GM11168 (cell line): ENCODE measurements around the gene DZIP1L.
"Not testable (repeated sequence)": the region's sequence is repeated elsewhere in the genome, so short reads cannot be mapped to it uniquely, and the experiment has no call there.

Experiments used
- in situ Hi-C: fragments of 300-500 bp; cut with MboI; formaldehyde crosslinking; loops from one replicate; pipeline ENCODE4 v1.12.0; 2022; ENCODE audit warnings: low sequenced_read_pairs; ENCODE audit not compliant: unreplicated experiment

DZIP1L gene

GRCh38 chr3:138118612-138119422 is 3.4 kb upstream of the DZIP1L start:
- in situ Hi-C loops, result loop anchor here (5.0 kb wide), 1 partner anchor 52 kb away; no protein-coding TSS in a partner anchor

GRCh38 chr3:138114431-138114918 is 933 bp downstream of the DZIP1L start:
- in situ Hi-C loops, result no loop called here

DNA sequence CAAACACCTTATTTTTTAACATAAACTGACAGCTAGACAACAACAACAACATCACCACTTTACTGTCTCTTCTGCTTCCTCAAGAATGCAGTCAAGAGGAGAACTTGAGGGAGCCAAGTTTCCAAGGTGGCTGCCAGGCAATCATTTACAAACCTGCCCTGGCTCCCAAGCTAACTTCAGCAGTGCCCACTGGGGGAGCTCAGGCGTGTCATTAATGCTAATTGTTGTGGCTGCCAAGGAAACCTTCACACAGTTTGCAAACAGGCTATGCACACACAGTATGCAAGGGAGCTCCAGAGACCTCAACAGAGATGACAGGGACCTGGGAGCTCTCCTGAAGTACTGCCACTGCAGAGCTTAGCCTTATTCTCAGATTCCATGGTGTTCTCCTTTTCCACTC is 2.1 kb downstream of the DZIP1L start:
- in situ Hi-C loops, result no loop called here

- in situ Hi-C loops, result no loop called here
Observed at GRCh38 chr3:138112362-138112761, 3.0 kb downstream of the DZIP1L start.

DNA sequence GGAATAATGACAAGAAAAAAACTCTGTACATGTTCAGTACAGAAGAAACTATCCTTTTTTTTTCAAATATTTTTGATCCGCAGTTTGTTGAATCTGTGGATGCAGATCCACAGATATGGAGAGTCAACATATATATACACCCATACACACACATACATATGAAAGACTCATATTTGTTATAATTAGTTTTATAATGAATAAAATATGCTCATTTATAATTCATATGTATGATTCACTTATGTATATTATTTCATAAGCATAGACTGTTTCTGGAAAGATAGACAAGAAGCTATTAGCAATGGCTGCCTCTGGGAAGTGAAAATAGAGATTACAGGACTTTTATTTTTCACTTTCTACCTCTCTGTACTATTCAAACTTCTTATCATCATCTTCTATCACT is 9.8 kb downstream of the DZIP1L start:
- in situ Hi-C loops, result no loop called here

DNA sequence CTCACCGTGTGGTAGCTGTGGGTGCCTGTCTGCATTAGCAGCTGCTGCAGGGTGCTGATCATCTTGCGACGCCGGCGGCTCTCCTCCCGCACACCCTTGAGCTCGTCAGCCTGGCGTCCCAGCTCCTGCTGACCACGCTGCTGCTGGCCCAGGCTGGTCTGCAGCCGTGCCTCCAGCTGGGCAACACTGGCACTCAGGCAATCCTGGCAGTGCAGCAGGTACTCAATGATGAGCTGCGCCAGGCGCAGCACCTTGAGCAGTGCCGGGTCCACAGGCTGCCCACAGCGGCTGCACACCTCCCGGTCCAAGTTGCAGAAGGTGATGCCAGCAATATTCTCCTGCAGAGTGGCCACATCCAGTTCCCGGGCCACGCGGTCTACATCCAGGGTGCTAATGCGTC is 11.9 kb downstream of the DZIP1L start:
- in situ Hi-C loops, result no loop called here

- in situ Hi-C loops, result not testable (repeated sequence)
Observed at GRCh38 chr3:138101351-138101940, 14.0 kb downstream of the DZIP1L start.

GRCh38 chr3:138099417-138099816 is 16.0 kb downstream of the DZIP1L start:
- in situ Hi-C loops, result no loop called here

DNA sequence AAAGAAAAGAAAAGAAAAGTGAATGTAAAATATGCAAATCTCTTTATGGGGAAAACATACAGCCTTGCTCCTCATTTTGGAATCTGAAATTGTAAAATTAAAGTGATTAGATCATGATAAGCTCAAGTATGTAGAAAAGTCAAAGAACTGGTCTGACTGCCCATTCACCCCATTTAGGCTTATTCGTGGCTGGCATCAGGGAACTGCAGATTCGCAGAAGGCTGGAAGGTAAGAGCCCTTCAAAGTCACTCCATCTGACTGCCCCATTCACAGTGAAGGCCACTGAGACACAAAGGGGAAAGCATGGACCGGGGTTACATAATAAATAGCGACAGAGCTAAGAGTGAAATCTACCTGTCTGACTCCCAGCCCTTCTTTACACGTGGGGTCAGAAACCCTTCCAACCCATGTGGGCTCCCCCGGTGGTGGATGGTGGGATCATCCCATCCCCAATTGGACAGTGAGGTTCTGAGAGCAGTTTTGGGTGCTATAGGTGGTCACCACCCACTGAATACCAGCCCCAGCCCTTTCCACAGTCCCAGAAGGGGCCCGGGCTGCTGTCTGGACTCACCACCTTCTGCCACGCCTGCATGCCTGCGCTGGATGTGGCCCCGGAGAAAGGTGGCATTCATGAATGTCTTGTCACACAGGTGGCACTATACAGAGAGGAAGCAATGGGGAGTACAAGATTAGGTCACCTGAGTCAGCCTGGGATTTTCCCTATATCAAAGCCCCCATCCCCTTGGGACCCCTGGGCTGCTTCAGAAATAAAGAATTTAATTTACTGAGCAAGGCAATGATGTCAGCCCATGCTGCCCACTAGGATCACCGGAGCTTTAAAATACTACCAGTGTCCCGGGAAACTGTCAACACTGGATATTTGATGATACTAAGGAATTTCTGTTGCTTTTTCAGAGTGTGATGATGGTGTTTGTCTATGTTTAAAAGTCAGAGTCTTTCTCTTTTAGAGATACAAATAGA is 17.9 kb downstream of the DZIP1L start:
- in situ Hi-C loops, result no loop called here

GRCh38 chr3:138093721-138094120 is 21.7 kb downstream of the DZIP1L start:
- in situ Hi-C loops, result no loop called here

DNA sequence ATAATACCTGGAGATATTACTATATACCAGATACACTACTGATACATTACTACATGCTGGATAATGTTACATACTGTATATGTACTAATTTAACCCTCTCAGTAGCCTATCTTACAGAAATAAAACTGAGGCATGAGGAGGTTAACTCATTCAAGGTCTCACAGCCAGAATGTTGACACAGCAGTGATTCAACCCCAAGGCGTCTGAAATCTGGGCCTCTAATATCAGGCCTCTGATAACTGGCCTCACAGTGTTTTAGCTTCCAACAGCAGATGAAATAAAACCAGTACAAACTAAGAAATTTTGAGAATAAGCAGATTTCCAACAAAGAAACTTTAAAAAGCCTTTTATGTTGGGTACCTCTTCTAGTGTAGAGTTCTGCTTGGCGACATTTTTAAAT is 23.4 kb downstream of the DZIP1L start:
- in situ Hi-C loops, result no loop called here

DNA sequence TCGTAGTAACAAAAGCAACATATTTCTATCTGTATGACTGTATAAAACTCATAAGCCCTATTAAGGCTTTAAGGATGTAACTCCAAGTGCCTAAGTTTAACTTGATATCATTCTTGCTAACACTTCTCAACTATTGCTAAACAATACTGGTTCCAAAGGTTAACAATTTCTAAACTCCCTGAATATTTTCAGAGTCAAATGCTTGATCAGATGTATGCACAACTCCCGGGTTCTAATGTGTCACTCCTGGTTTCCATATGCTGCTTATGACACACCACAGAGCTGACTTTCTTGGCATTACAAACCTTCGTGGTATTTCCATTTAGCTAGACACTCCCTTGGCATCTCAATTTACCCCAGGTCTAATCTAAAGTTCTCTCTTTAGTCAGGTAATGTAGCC is 26.3 kb downstream of the DZIP1L start:
- in situ Hi-C loops, result no loop called here

DNA sequence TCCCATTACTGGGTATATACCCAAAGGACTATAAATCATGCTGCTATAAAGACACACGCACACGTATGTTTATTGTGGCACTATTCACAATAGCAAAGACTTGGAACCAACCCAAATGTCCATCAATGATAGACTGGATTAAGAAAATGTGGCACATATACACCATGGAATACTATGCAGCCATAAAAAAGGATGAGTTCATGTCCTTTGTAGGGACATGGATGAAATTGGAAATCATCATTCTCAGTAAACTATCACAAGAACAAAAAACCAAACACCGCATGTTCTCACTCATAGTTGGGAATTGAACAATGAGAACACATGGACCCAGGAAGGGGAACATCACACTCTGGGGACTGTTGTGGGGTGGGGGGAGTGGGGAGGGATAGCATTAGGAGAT is 29.7 kb downstream of the DZIP1L start:
- in situ Hi-C loops, result not testable (repeated sequence)

GRCh38 chr3:138084196-138084595 is 31.2 kb downstream of the DZIP1L start:
- in situ Hi-C loops, result no loop called here

- in situ Hi-C loops, result no loop called here
Observed at GRCh38 chr3:138082992-138083386, 32.4 kb downstream of the DZIP1L start.

DNA sequence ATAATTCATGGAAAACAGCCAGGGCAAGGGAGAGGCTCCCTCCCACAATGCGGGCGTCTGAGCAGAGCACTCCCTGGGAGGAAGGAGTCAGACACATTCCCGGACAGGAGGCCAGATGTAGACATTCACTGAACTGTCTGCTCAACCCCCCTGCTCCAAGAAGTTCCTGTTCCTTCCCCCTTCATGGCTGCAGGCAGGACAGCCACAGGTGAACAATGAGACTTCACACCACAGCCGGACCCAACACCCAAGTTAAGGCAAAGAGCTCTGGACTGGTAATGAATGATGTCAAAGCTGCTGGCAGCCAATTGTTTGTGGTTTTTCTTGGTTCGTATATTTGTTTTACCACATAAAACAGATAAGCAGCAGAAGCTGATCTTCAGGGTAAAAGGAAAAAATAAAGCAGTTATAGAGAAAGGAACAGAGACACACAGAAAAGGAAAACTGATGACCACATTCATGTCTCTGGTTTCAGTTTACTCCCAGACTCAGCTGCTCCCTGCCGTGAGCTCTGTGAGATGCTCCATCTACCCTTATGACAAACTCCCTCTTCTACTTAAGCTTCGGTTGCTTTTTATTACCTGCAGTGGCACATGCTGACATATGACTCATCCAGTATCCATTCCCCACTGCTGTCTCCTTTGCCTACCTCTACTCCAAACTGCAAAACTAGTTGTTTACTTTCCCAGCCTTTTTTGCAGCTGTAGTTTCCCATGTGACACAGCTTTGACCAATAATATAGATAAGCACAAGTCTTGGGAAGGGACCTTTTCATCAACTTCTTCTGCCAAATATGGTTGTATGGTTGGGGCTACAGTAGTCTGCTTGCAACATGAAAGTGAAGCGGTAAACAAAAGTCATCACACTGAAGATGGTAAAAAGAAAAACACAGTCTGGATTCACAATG is 33.1 kb downstream of the DZIP1L start:
- in situ Hi-C loops, result no loop called here

- in situ Hi-C loops, result no loop called here
Observed at GRCh38 chr3:138081371-138082084, 33.9 kb downstream of the DZIP1L start.

DNA sequence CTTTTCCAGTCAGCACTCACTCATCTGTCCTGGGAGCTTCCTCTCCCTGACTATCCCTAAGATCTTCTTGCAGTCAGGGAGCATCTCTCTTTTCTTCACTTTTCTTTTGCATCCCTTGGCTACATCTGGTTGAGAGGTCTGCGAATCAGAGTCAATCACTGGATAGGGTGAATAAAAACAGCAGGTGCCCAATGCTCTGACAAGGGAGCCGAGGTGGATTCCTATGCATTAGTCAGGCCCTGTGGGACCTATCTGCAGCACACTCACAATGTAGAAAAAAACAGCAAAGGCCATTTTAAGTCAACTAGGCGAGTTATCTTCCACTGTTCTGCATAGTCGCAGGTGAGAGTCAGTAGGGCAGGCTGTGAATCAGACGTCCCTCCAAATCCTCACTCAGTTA is 35.5 kb downstream of the DZIP1L start:
- in situ Hi-C loops, result no loop called here

GRCh38 chr3:138078901-138079344 is 36.5 kb downstream of the DZIP1L start:
- in situ Hi-C loops, result no loop called here
